Neural progenitor cell (in vitro differentiated cells): Measurements from ENCODE around the gene CRELD1.

Experiments used
- EZH2 ChIP-seq: fragments of 200-600 bp; sonication (generic); IDR thresholded peaks from 2 replicates; pipeline ENCODE4 v1.6.1; 2017; ENCODE audit warnings: antibody characterized with exemption, mild to moderate bottlenecking, moderate library complexity
- EZH2phosphoT487 ChIP-seq: fragments of 200-600 bp; sonication (generic); IDR thresholded peaks from 2 replicates; pipeline ENCODE4 v1.6.1; 2017; ENCODE audit warnings: antibody characterized with exemption
- TF ChIP-seq, protein P1 (sequence below): fragments of 200-600 bp; sonication (generic); IDR thresholded peaks from 2 replicates; pipeline ENCODE4 v1.5.1; 2017; ENCODE audit warnings: antibody characterized with exemption, mild to moderate bottlenecking

DNA sequence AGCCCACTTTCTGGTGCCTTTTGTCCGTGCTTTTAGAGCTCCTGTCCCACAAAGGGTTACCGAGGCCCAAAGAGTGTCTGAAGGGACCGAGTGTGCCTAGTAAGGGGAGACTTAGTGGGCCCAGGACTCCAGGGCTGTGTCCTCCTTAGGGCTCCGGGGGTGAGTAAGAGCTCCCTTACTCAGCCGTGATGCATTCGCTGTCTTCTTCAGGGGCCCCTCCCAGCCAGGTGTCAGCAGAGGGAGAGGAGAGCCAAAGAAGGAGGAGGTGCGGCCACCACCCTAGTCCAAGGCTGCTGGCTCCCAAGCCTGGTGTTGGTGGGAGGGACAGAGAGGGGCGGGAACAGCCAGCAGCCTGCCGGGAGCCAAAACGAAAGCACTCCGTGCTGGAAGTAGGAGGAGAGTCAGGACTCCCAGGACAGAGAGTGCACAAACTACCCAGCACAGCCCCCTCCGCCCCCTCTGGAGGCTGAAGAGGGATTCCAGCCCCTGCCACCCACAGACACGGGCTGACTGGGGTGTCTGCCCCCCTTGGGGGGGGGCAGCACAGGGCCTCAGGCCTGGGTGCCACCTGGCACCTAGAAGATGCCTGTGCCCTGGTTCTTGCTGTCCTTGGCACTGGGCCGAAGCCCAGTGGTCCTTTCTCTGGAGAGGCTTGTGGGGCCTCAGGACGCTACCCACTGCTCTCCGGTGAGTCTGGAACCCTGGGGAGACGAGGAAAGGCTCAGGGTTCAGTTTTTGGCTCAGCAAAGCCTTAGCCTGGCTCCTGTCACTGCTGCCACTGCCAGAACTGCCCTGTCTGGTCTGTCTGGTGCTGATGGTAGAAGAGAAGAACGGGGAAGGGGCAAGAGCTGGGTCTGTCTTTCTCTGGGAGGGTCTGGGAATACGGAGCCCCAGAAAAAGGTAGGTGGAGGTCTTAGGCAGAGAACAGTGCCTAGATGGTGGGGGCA is 16.6 kb upstream of the CRELD1 start, which contains the start of gene IL17RC:
- TF ChIP-seq, protein P1, sequence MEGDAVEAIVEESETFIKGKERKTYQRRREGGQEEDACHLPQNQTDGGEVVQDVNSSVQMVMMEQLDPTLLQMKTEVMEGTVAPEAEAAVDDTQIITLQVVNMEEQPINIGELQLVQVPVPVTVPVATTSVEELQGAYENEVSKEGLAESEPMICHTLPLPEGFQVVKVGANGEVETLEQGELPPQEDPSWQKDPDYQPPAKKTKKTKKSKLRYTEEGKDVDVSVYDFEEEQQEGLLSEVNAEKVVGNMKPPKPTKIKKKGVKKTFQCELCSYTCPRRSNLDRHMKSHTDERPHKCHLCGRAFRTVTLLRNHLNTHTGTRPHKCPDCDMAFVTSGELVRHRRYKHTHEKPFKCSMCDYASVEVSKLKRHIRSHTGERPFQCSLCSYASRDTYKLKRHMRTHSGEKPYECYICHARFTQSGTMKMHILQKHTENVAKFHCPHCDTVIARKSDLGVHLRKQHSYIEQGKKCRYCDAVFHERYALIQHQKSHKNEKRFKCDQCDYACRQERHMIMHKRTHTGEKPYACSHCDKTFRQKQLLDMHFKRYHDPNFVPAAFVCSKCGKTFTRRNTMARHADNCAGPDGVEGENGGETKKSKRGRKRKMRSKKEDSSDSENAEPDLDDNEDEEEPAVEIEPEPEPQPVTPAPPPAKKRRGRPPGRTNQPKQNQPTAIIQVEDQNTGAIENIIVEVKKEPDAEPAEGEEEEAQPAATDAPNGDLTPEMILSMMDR = no peak
- TF ChIP-seq EZH2 = no peak
- no peak for TF ChIP-seq EZH2phosphoT487
